Hepatocyte (in vitro differentiated cells): ENCODE measurements around the gene HOXD3.

Experiments
- CTCF ChIP-seq: fragments of 200-600 bp; sonication (generic); IDR thresholded peaks from 2 replicates; pipeline ENCODE4 v1.5.1; 2016; ENCODE audit warnings: antibody characterized with exemption, mild to moderate bottlenecking; ENCODE audit not compliant: poor library complexity
- EZH2 ChIP-seq: fragments of 200-600 bp; sonication (generic); IDR thresholded peaks from 2 replicates; pipeline ENCODE4 v1.6.1; 2016; ENCODE audit warnings: antibody characterized with exemption, mild to moderate bottlenecking, borderline replicate concordance
- EZH2phosphoT487 ChIP-seq: fragments of 200-600 bp; sonication (generic); IDR thresholded peaks from one replicate; pipeline ENCODE4 v1.6.1; 2018; ENCODE audit warnings: antibody characterized with exemption, mild to moderate bottlenecking, low read depth, moderate library complexity; ENCODE audit not compliant: unreplicated experiment, severe bottlenecking

DNA sequence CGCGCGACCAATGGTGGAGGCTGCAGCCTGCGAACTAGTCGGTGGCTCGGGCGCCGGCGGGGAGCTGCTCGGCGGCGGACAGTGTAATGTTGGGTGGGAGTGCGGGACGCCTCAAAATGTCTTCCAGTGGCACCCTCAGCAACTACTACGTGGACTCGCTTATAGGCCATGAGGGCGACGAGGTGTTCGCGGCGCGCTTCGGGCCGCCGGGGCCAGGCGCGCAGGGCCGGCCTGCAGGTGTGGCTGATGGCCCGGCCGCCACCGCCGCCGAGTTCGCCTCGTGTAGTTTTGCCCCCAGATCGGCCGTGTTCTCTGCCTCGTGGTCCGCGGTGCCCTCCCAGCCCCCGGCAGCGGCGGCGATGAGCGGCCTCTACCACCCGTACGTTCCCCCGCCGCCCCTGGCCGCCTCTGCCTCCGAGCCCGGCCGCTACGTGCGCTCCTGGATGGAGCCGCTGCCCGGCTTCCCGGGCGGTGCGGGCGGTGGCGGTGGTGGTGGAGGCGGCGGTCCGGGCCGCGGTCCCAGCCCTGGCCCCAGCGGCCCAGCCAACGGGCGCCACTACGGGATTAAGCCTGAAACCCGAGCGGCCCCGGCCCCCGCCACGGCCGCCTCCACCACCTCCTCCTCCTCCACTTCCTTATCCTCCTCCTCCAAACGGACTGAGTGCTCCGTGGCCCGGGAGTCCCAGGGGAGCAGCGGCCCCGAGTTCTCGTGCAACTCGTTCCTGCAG lies 34.3 kb upstream of the HOXD3 start, which contains the start of gene HOXD9:
- TF ChIP-seq CTCF (no peak), EZH2 (peak; percentile 65), EZH2phosphoT487 (peak; percentile 88)
